ENCODE results near the gene VPS41. TPM values are rescaled to one million over a fixed set of nuclear protein-coding genes. Genes with fewer than 3 reads are reported as not detected.
A peak's percentile ranks its signal among the peaks of the same experiment; 100 is the strongest.

VPS41 gene
- total and polyA plus RNA-seq, 2 donors from 2014 or later: 21.8 to 94.0 TPM

DNA sequence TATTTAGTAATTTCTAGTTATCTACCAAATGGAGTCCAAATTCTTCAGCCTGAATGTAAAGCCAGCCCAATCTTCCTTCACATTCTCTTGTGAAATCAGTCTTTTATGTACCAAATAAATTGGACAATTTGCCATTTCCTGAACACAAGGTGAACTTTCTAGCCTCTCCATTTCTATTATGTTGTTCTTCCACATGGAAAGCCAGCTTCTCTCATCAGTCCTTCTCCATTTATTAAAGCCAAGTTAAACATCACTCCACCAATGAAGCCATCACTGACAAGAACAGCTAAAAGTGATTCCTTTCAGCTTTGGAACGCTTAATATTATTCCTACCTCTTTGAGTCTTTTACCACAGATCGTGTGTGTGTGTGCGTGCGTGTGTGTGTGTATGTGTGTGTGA, 88.4 kb downstream of the VPS41 start:
- peaks cover 0 to 2% (median 0%) of the 10 kb centered on the region in 3 donors for H3K4me1 ChIP-seq (ENCODE audit: control insufficient read depth in 2 of 3, insufficient read depth in 2 of 3, low read depth in 1 of 3, low read length in 3 of 3)
- H3K36me3 ChIP-seq (ENCODE audit: control insufficient read depth in 2 of 3, insufficient read depth in 3 of 3, low read length in 3 of 3): peaks cover 0 to 5% (median 0%) of the 10 kb centered on the region in 3 donors
- intact Hi-C loops (cut with DNase I): no loop called here
- no peak overlapping the region for H3K9ac ChIP-seq (ENCODE audit: low read length in 3 of 3)
- FAIRE-seq (no peak), DNase-seq (no peak)
- H3K27ac ChIP-seq (ENCODE audit: low read depth in 2 of 2, low read length in 2 of 2): no peak overlapping the region
- peaks cover 0 to 4% (median 0%) of the 10 kb centered on the region in 3 donors for H3K9me3 ChIP-seq (ENCODE audit: control insufficient read depth in 2 of 3, insufficient read depth in 1 of 3, low read length in 3 of 3)
- no peak for TF ChIP-seq CTCF (IDR thresholded peaks at IDR 0.05; ENCODE audit: borderline replicate concordance, extremely low read depth, insufficient read depth)
- H3K4me3 ChIP-seq (ENCODE audit: low read length in 3 of 3): no peak overlapping the region
- no peaks in the 10 kb centered on the region for H3K27me3 ChIP-seq (ENCODE audit: control insufficient read depth, insufficient read depth, low read length)

DNA sequence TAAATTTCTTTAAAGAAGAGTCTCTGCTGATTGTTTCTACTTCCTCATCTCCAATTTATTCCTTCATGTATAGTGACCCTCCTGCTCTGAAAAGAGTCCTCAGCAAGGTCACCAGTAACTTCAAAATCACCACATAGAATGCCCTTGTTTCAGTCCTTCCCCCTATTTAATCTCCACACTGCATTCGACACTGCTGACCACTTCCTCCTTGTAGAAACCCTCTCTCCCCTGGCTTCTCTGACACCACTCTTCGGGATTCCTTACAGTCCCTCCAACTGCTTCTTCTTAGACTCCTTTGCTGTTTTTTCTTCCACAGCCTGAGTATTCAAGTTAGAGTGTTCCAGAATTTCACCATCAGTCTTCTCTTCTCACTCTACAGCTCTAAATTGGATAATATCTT, 89.5 kb downstream of the VPS41 start:
- no peak for TF ChIP-seq CTCF (IDR thresholded peaks at IDR 0.05; ENCODE audit: borderline replicate concordance, extremely low read depth, insufficient read depth)
- FAIRE-seq: no peak
- Histone ChIP-seq H3K4me1 (ENCODE audit: control insufficient read depth in 2 of 3, insufficient read depth in 2 of 3, low read depth in 1 of 3, low read length in 3 of 3) (no peaks in the 10 kb centered on the region), H3K27ac (ENCODE audit: low read depth in 2 of 2, low read length in 2 of 2) (no peak overlapping the region), H3K9ac (ENCODE audit: low read length in 3 of 3) (no peak overlapping the region), H3K4me3 (ENCODE audit: low read length in 3 of 3) (no peak overlapping the region), H3K27me3 (ENCODE audit: control insufficient read depth, insufficient read depth, low read length) (no peaks in the 10 kb centered on the region), H3K36me3 (ENCODE audit: control insufficient read depth in 2 of 3, insufficient read depth in 3 of 3, low read length in 3 of 3) (peaks cover 0 to 5% (median 0%) of the 10 kb centered on the region in 3 donors), H3K9me3 (ENCODE audit: control insufficient read depth in 2 of 3, insufficient read depth in 1 of 3, low read length in 3 of 3) (peaks cover 0 to 4% (median 0%) of the 10 kb centered on the region in 3 donors)
- DNase-seq: no peak
- intact Hi-C loops (cut with DNase I): no loop called here

DNA sequence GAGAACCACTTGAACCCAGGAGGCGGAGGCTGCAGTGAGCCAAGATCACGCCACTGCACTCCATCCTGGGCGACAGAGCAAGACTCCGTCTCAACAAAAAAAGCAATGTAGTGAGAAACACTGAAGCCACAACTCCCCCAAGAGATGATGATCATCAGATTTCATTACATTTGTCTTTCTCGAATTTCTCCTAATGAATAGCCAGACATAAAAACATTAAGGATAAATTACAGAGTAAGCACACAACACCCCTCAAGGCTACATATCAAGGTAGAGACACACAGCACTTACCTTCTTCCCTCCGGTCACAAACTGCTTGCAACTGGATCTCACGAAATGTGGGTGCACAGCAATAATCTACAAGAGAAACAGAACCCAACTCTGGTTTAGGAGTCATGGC, 91.5 kb downstream of the VPS41 start:
- intact Hi-C loops (cut with DNase I): no loop called here
- no peak overlapping the region for H3K9ac ChIP-seq (ENCODE audit: low read length in 3 of 3)
- no peak overlapping the region for H3K4me3 ChIP-seq (ENCODE audit: low read length in 3 of 3)
- peak in 3 of 5 donors; percentile 13 to 81 (median 46) for DNase-seq
- FAIRE-seq: no peak
- H3K27ac ChIP-seq (ENCODE audit: low read depth in 2 of 2, low read length in 2 of 2): no peak overlapping the region
- H3K9me3 ChIP-seq (ENCODE audit: control insufficient read depth in 2 of 3, insufficient read depth in 1 of 3, low read length in 3 of 3): no peaks in the 10 kb centered on the region
- no peaks in the 10 kb centered on the region for H3K27me3 ChIP-seq (ENCODE audit: control insufficient read depth, insufficient read depth, low read length)
- H3K4me1 ChIP-seq (ENCODE audit: control insufficient read depth in 2 of 3, insufficient read depth in 2 of 3, low read depth in 1 of 3, low read length in 3 of 3): no peaks in the 10 kb centered on the region
- TF ChIP-seq CTCF (IDR thresholded peaks at IDR 0.05; ENCODE audit: borderline replicate concordance, extremely low read depth, insufficient read depth): no peak
- peaks cover 0 to 5% (median 0%) of the 10 kb centered on the region in 3 donors for H3K36me3 ChIP-seq (ENCODE audit: control insufficient read depth in 2 of 3, insufficient read depth in 3 of 3, low read length in 3 of 3)

DNA sequence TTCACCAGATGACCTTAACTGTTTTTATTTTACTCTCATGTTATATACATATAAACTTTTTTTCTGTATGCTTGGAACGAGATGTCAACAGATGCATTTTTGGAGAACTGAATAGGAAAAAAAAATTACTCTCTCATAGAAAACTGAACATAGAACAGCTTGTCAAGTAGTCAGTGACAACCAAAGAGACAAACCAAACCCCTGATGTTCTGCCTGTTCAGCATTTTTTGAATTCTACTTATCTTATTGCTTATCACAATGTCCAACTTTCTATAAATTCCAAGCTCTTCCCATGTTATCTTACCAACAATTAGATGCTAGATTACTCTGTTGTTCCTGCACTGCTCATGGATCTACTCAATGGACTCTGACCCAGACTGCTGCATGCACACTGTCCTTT, 95.2 kb downstream of the VPS41 start:
- Histone ChIP-seq H3K4me3 (ENCODE audit: low read length in 3 of 3) (no peak overlapping the region), H3K9me3 (ENCODE audit: control insufficient read depth in 2 of 3, insufficient read depth in 1 of 3, low read length in 3 of 3) (no peaks in the 10 kb centered on the region), H3K27me3 (ENCODE audit: control insufficient read depth, insufficient read depth, low read length) (no peaks in the 10 kb centered on the region), H3K9ac (ENCODE audit: low read length in 3 of 3) (no peak overlapping the region), H3K36me3 (ENCODE audit: control insufficient read depth in 2 of 3, insufficient read depth in 3 of 3, low read length in 3 of 3) (peaks cover 0 to 5% (median 0%) of the 10 kb centered on the region in 3 donors), H3K27ac (ENCODE audit: low read depth in 2 of 2, low read length in 2 of 2) (no peak overlapping the region), H3K4me1 (ENCODE audit: control insufficient read depth in 2 of 3, insufficient read depth in 2 of 3, low read depth in 1 of 3, low read length in 3 of 3) (no peaks in the 10 kb centered on the region)
- no peak for DNase-seq
- no peak for FAIRE-seq
- TF ChIP-seq CTCF (IDR thresholded peaks at IDR 0.05; ENCODE audit: borderline replicate concordance, extremely low read depth, insufficient read depth): no peak
- intact Hi-C loops (cut with DNase I): no loop called here
